HG03342 (cell line): ENCODE results near the gene DRAM2.
"Not testable (repeated sequence)": the region's sequence is repeated elsewhere in the genome, so short reads cannot be mapped to it uniquely, and the experiment has no call there.

Experiments
- ATAC-seq: cut with Tn5 transposase; IDR thresholded peaks from one replicate; pipeline ENCODE4 v1.9.1; 2021; ENCODE audit warnings: mild to moderate bottlenecking, moderate library complexity; ENCODE audit not compliant: unreplicated experiment

Gene DRAM2

DNA sequence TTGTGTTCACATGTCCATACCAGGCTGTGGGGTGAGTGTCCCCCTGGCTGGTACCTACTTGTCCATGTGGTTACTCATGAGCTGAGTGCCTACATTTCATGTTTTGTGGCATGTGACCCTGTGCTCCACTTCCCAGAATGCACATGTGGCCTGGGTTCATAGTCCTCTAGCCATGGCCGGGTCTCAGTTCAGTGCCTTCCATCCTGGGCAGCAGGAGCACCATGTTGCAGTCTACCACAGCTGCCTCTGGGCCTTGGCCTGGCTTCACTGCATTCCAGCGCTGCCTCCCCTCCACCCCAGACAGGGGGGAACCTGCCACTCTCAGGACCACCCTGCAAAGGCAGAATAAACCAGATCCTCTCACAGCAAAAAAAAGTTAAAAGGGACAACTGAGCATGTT lies 5.6 kb upstream of the DRAM2 start:
- ATAC-seq: no peak

DNA sequence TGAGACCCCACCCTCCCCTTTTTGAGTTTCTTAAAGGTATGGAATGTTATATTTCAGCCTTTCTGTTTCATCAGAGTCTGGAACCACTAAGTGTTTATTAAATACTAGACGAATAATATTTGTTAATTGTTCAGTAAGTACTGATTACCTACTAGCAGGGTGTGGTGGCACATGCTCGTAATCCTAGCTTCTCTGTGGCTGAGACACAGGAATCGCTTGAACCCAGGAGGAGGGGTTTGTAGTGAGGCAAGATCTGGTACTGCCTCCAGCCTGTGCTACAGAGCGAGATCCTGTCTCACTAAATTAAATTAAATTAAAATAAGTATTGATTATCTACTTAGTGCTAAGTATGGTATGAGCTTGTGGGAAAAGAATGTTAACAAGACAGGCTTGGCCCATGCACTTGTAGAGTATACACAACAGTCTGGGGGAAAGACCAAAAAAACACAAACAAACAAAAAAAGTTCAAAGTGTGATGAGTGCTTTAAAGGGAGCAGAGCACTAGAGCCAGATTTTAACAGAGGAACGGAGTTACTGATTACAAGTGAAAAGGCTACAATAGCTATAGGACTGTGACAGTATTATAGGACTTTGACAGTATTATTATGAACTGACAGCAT lies 2.6 kb upstream of the DRAM2 start:
- ATAC-seq: no peak

DNA sequence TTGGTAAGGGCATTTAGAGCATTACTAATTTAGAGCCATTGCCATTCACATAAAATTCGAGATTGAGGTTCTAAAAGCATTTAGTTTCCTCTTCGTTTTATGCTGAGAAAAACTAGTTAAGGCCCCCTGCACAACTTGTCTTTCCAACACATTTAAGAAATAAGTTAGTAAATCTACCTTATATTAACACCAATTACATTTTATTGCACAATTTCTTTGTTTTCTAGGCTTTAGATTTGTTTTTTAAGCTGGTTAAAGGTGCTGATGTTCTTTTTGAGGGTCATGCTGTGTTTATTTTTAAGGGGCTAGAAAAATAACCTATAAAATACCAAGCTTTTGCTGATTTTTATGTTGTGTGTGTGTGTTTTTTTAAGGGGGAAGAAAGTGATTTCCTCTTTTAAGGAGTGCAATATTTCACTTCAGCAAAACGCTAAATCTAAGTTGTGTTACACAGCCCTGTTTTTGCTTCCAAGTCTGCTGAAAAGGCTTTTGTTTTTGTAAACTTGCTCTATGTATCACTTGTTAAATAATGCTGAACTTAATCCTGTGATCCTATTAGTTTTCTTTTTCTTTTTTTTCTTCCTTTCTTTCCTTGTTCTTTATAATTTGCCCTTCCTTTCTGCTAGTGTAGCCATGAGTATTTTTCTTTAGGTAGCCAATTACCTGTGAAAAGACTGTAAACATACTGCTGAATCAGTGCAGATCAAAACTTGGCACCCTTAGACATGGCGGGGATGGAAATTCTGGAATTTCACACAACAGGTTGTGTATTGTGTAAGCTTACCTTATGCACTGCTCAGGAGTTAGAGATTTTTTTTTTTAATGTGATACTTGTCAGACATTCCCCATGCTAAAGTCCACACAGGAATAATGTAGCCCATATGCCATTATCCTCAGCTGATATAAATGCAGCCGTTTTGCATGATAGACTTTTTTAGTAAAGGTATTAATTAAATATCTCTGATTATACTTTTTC lies 1.6 kb upstream of the DRAM2 start:
- ATAC-seq: no peak

DNA sequence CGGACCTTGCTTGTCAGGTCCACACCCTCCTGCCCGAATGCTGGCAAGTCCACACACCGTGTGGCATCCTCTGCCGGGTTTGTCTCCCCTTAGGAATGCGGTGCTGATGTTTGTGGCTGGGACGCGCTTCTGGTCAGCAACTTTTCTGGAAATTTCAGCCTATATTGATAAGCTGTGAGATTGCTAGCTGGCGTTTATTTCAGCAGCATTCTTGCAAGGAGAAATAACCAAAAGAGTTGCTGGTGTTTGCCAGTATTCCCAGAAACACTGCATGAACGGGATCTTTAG lies 731 bp upstream of the DRAM2 start:
- no peak for ATAC-seq

DNA sequence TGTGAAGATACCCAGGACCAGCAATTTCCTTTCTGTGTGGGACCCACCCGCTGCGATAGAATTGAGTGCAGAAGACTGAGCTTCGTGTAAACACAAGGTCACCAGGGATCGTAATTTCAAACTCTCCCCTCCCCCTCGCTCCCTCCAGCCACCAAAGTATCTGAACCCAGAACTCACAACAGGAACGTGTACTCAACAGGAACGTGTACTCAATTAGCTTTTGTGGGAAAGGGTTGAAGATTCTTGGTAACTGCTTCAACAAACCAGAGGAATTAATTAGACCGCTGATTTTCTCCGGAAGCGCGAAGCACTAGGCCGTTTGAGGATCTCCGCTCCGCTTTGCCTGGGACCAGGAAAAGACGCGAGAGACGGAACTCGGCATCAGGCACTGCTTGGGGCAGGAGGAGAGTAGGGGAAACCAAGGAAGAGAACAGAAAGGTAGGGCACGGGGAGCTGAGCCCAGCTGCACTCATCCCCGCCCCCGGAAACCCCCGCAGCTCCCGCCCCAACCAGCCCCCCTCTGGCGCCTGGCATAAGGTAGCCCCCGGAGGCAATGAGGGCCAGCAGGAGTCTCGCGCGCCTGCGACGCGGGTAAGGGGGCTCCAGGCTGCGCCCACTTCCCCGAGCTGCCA lies 453 bp downstream of the DRAM2 start:
- ATAC-seq: peak; percentile 53

DNA sequence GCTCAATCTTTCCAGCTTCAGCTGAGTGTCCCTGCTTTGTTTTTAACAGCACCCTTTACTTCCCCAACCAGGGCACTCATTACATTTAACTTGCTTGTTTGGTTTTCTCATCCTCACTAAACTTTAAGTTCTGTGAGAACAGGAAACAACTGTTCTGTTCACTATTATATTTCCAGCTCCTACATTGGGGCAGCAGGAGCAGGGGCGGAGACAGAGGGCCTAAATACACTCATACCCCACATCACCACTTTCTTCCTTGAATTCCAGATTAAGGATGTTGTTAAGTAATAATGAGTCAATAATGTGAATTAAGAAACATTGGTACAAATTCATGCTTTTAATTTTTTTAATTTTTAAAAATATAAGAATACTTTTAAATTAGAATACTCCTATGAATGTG lies 6.0 kb downstream of the DRAM2 start:
- no peak for ATAC-seq

DNA sequence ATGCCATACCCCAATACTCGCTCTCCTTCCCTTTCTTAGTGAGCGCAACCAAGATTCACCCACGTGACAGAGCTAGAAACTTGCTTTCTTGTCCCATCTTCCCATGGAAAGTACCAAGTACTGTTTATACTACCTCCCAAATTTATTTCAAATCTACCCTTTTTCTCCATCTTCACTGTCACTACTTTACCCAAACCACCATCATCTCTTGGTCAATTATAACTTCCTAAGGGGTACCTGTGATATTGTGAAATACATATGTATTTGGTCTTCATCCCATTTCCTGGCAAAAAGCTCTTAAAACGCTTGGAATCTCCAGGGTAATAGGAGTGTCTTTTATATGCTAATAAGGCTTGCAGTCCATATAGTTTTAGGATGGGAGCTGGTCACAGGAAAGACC lies 8.2 kb downstream of the DRAM2 start:
- ATAC-seq: no peak

DNA sequence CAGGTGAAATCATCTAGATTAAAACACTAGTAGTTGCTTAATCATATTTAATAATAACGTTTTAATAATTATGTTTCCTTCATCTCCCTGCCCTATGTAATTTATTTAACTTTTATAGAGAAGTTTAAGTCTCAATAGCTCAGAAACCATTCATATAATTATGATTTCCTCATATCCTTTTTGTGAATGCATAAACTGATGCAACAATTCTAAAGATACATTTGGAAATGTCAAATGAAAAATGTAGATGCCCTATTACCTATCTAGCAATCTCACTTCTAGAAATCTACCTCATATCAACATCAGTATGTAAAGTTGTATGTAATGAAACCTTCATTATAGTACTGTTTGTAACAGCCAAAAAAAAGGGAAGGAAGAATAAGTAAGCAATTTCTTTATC lies 10.5 kb downstream of the DRAM2 start:
- no peak for ATAC-seq

DNA sequence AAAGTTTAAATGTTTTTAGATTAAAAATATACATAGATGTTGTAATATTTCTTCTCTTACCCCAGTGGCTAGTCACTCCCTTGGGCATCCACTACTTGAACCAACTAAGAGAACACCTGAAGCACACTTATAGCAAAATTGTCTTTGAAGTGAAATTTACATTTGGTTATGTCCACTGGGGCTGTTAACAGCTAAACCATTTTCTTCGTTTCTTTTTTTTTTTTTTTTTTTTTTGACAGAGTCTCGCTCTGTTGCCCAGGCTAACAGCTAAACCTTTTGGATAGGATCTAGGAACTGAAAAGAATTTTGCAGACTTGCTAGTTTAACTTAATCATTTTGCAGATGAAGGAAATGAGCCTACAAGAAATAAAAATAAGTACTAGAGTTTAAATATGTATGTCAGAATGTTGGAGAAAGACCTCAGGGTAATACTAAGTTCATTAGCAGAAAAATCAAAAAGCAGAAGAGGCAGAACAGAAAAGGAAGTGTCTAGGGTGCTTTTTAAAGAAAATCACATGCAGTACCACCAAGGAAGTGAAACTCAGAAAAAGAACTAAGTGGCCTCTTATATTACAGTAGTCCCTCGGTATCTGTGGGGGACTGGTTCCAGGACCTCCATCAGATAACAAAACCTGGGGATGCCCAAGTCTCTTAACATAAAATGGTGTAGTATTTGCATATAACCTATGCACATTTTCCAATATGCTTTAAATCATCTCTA lies 11.8 kb downstream of the DRAM2 start:
- peak; percentile 81 for ATAC-seq

DNA sequence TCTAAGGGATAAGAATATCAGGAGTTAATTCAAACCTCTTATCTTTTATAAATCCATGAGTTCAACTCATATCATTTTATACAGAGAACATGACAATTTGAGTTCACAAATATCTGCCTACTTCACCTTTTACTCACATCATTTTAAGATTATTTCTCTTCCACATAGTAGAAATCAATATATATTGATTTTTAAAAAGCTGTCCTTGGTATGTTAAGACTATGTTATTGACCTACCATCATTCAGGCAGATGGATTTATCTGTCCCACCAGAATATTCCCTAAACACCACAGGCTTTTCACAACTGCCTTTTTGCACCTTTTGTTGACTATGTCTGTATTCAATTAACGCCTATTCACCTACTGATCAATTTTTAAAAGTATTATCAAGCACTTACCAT lies 13.5 kb downstream of the DRAM2 start:
- no peak for ATAC-seq

DNA sequence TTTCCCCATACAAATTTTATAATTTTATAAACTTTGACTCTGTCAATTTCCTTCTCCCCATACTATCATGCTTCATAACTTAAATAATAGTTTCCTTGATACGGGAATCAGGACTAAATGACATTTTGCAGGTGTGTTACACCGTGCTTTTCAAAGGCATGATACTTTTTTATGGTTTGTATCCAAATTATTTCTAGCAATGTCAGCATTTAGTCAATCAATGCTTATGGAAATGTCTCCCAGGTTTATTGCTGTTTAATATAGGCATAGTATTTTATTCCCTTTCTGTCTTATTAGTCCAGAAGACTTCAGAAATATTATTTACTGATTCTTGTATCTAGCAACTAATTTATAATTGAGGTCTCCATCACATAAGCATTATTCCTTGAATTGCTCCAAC lies 23.4 kb downstream of the DRAM2 start:
- no peak for ATAC-seq

DNA sequence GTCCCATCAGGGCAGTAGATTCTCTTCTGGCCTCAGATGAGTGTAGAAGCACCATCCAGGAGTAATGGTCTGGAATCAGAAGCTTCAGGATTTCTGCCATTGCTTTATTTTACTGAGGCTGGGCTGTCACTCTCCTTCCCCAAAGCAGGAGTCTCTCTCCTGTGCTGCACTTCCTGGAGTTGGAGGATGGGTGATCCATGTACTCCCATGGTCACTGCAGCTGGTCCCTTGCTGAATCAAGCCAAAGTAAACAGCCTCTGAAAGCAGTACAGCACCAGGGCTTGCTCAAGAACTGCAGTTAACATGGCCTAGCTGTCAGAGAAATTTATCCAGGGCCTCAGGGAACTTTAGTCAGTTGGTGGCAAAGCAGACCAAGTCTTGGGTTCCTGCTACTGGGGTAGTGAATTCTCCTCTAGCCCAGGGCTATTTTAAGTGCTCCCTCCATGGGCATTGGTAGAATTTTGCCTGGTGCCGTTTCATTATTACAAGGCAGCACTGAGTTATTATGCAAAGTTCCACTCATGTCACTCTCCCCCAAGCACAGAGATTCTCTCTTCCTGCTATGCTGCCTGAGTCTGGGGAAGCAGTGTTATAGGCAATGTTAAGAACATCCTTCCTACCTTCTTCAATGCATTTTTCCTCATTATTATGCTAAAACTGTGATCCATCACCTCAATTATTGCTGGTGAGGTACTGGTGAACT lies 29.5 kb downstream of the DRAM2 start:
- ATAC-seq: no peak

DNA sequence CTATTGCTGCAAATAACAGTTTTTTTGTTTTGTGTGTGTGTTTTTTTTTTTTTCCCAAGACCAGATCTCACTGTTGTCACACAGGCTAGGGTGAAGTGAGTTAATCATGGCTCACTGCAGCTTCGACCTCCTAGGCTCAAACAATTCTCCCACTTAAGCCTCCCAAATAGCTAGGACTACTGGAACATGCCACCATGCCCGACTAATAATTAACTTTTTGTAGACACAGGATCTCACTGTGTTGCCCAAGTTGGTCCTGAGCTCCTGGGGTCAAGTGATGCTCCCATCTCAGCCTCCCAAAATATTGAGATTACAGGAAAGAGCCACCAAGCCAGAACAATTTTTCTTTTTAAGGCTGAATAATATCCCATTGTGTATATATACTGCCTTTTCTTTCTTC lies 34.9 kb downstream of the DRAM2 start:
- ATAC-seq: no peak

DNA sequence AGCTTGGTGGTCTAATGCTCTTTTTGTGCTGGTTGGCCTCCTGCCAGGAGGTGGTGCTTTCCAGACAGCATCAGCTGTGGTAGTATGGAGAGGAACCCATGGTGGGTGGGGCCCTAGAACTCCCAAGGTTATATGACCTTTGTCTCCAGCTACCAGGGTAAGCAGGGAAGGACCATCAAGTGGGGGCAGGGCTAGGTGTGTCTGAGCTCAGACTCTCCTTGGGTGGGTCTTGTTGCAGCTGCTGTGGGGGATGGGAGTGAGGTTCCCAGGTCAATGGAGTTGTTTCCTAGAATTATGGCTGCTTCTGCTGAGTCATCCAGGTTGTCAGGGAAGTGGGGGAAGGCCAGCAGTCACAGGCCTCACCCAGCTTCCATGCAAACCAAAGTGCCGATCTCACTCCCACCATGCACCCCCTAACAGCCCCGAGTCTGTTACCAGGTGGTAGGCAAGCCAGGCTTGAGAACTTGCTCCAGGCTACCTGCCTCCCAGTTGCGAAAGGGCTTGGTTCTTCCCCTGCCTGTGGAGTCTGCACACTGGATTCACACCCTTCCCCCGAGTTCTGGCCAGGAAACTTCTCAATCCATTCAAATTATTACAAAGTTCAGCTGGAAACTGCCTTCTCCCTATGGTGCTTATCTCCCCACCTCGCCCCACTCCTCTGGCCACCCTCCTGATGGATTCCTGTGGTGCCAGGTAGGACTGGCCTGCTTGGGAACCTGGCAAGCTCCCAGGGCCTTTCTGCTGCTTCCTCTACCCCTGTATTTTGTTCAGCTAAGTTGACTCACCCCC lies 37.8 kb downstream of the DRAM2 start:
- no peak for ATAC-seq

DNA sequence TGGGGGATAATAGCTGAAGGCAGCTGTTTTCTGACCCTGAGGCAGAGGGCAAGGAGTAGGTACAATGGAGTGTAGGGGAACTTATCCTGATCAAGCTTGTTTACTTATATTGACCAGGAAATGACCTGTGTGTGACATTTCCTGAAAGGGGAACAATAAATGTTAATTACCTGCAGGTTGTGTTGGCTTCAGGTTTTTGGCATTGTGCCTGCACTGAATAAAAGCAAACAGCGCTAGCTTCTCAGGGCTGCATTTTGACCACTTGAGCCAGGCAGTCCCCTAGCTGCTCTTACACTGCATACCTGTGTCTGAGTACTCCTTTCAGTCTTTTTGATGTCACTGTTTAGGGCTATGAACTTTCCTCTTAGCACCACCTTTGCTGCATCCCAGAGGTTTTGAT lies 40.6 kb downstream of the DRAM2 start:
- no peak for ATAC-seq

DNA sequence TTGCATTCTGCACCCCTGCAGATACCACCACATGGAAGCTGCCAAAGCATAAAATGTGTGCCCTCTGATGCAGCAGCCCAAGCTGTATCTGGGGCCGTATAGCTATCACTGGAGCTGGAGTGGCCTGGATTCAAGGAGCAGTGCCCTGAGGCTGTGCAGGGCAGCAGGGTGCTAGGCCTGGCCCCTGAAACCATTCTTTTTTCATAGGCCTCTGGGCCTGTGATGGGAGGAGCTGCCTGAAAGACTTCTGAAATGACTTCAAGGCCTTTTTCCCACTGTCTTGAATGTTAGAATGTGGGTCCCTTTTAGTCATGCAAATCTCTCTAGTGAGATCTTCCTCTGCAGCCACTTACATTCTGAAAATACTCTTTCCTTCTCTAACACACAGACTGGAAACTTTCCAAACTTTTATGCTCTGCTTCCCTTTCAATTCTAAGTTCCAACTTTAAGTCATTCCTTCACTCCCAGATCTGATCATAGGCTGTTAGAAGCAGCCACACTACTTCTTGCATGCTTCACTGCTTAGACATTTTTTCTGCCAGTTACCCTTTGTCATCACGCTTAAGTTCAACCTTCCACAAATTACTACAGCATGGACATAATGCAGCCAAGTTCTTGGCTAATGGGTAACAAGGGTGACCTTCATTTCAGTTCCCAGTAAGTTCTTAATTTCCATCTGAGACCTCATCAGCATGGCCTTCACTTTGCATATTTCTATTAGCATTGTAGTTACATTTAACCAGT lies 42.4 kb downstream of the DRAM2 start:
- no peak for ATAC-seq

DNA sequence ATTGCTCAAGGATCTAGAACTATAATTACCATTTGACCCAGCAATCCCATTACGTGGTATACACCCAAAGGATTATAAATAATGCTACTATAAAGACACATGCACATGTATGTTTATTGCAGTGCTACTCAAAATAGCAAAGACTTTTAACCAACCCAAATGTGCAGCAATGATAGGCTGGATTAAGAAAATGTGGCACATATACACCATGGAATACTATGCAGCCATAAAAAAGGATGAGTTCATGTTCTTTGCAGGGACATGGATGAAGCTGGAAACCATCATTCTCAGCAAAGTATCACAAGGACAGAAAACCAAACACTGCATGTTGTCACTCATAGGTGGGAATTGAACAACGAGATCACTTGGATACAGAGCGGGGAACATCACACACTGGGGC lies 44.5 kb downstream of the DRAM2 start:
- not testable (repeated sequence) for ATAC-seq

DNA sequence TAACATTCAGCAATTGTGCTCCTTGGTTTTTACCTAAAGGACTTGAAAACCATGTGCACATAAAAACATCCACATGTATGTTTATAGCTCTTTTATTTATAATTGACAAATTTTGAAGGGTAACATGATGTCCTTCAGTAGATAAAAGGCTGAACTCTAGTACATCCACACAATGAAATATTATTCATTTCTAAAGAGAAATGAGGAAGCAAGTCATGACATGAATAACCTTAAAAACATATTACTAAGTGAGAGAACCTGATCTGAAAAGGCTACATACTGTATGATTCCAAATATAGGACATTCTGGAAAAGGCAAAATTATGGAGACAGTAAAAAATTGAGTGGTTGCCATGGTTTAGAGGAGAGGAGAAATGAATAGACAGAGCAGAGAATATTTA lies 50.3 kb downstream of the DRAM2 start:
- no peak for ATAC-seq

DNA sequence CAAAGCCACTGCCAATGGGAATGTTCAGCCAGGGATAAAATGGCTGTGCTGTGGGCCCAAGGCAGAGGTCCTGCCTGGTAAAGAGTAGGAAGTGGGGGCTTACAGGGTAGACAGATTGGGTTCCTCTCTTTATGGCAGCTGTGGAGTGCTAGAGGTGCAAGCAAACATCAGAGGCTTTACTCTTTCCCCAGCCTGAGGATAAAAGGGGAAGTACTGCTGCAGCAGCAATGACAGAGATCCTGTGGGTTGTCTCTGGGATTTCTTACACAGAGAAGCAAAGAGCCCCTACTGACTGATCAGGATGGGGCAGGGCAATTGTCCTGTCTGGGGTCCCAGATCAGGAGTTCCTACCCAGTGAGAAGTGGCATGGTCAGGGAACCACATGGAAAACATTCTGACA lies 54.2 kb downstream of the DRAM2 start:
- ATAC-seq: no peak
